GM06990 (cell line): ENCODE results near the gene C1orf21.

ENCODE experiments used
- DNase-seq: peaks from one replicate; pipeline ENCODE4 v3.0.0-alpha.2; 2011; ENCODE audit not compliant: insufficient read length; ENCODE audit errors: extremely low read depth
- H3K27me3 ChIP-seq: replicated peaks from 2 replicates; pipeline ENCODE4 v1.6.0; 2011; ENCODE audit warnings: low read length; ENCODE audit not compliant: control insufficient read depth, insufficient read depth
- H3K36me3 ChIP-seq: 2 replicates; pipeline ENCODE4 v1.5.1; 2011; ENCODE audit warnings: low read length; ENCODE audit not compliant: control insufficient read depth, insufficient read depth
- H3K4me3 ChIP-seq: replicated peaks from 2 replicates; pipeline ENCODE4 v1.5.1; 2011; ENCODE audit warnings: low read depth, mild to moderate bottlenecking, control low read depth, low read length
- CTCF ChIP-seq: IDR thresholded peaks from 2 replicates; pipeline ENCODE4 v1.5.1; 2011; ENCODE audit warnings: low read length, control low read depth, mild to moderate bottlenecking, inconsistent platforms; ENCODE audit not compliant: insufficient read depth, poor library complexity, severe bottlenecking

Gene C1orf21

DNA sequence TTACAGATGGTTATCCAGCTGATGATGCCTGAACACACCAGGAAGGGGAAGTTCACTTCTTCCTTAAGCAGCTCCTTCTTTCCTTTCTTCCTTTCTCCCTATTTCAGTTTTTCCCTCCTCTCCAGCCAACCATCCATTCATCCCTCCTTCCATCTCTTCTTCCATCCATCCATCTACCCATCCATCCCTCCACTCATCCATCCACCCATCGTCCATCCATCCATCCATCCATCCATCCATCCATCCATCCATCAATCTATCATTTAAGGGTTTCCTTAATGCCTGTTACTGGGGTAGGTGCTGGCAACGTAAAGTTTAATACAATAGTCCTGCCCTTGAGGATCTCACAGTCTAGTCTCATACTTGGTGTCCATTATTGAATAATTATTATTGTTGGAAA lies 36.8 kb downstream of the C1orf21 start:
- no peak overlapping the region for H3K4me3 ChIP-seq

DNA sequence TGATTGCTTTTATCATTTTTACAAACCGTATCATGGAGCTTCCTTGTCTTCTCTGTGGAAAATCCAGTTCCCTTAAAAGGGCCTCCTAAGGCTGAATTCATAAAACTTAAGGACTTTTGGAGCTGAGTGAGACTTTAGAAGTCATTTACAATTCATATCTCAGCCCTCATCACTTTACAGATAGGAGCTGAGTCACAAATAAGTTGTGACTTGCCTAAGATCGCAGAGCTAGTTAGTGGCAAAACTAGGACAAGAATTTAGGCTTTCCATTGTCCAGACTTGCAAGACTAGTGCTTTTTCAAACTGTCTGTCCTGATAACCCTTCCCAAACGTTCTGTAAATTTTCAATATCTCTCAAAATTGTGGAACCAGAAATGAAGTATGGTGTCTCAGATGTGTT lies 37.3 kb downstream of the C1orf21 start:
- Histone ChIP-seq H3K36me3 (no peaks in the 10 kb centered on the region), H3K4me3 (no peak overlapping the region)
- no peak for TF ChIP-seq CTCF

More for the DNA sequence above, 36.8 kb downstream of the C1orf21 start:
- no peak for TF ChIP-seq CTCF
- no peak for DNase-seq
- Histone ChIP-seq H3K27me3 (no peaks in the 10 kb centered on the region), H3K36me3 (no peaks in the 10 kb centered on the region)

GRCh38 chr1:184424945-184425344 lies 38.1 kb downstream of the C1orf21 start:
- no peaks in the 10 kb centered on the region for H3K36me3 ChIP-seq

More for the DNA sequence above, 37.3 kb downstream of the C1orf21 start:
- no peak for DNase-seq
- no peaks in the 10 kb centered on the region for H3K27me3 ChIP-seq

GRCh38 chr1:184425449-184426277 lies 38.8 kb downstream of the C1orf21 start:
- no peak overlapping the region for H3K4me3 ChIP-seq
- no peak for TF ChIP-seq CTCF
- DNase-seq = no peak
- no peaks in the 10 kb centered on the region for H3K27me3 ChIP-seq
- H3K36me3 ChIP-seq = no peaks in the 10 kb centered on the region

More at GRCh38 chr1:184424945-184425344, 38.1 kb downstream of the C1orf21 start:
- no peak for DNase-seq
- H3K4me3 ChIP-seq = no peak overlapping the region
- no peak for TF ChIP-seq CTCF
- H3K27me3 ChIP-seq = no peaks in the 10 kb centered on the region

DNA sequence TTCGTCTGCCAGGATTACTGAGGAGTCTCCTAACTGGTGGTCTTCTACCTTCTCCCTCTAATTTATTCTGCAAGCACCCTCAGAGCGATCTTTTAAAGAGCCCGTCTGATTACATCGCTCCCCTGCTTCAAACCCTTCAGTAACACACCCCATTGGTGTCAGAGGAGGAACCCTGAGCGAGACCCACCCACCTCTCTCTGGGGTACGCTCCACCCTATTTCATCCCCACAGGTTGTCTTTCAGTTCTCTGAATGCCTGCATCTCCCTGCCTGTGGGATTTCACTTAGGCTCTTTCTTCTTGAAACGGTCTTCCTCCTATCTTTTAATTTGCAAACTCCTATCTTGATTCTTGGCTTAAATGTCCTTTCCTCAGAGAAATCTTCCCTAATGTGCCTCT lies 39.4 kb downstream of the C1orf21 start:
- H3K27me3 ChIP-seq = no peaks in the 10 kb centered on the region
- no peaks in the 10 kb centered on the region for H3K36me3 ChIP-seq
- TF ChIP-seq CTCF = no peak
- H3K4me3 ChIP-seq = no peak overlapping the region
- DNase-seq = no peak
